Testis (tissue), 2 donors: ENCODE data around the gene GPR68.

ENCODE experiments used
- CTCF ChIP-seq, 3 experiments: fragments of 450-650 bp in 2 of 3; fragments of 200-600 bp in 1 of 3; sonication (generic) in 1 of 3; IDR thresholded peaks; one replicate each; pipeline ENCODE4 v1.5.1; 2016 to 2019; ENCODE audit warnings: antibody characterized with exemption in 3 of 3, mild to moderate bottlenecking in 2 of 3, moderate library complexity in 1 of 3
- POLR2A ChIP-seq: fragments of 450-650 bp; IDR thresholded peaks from one replicate; pipeline ENCODE4 v1.6.1; 2017; ENCODE audit warnings: antibody characterized with exemption, mild to moderate bottlenecking, moderate library complexity

GRCh38 chr14:91269076-91269991 is 24.8 kb upstream of the GPR68 start:
- TF ChIP-seq CTCF (IDR thresholded peaks at IDR 0.05) (no peak), POLR2A (no peak)
